Measurements from ENCODE around the gene ARSK. TPM values are rescaled to one million over a fixed set of nuclear protein-coding genes. Genes with fewer than 3 reads are reported as not detected.

The ARSK gene
- total and polyA plus RNA-seq, 2 of the 13 experiments (the other 11 are each of a cell fraction or from before 2014, with no cell fraction given), result 7.9 TPM

DNA sequence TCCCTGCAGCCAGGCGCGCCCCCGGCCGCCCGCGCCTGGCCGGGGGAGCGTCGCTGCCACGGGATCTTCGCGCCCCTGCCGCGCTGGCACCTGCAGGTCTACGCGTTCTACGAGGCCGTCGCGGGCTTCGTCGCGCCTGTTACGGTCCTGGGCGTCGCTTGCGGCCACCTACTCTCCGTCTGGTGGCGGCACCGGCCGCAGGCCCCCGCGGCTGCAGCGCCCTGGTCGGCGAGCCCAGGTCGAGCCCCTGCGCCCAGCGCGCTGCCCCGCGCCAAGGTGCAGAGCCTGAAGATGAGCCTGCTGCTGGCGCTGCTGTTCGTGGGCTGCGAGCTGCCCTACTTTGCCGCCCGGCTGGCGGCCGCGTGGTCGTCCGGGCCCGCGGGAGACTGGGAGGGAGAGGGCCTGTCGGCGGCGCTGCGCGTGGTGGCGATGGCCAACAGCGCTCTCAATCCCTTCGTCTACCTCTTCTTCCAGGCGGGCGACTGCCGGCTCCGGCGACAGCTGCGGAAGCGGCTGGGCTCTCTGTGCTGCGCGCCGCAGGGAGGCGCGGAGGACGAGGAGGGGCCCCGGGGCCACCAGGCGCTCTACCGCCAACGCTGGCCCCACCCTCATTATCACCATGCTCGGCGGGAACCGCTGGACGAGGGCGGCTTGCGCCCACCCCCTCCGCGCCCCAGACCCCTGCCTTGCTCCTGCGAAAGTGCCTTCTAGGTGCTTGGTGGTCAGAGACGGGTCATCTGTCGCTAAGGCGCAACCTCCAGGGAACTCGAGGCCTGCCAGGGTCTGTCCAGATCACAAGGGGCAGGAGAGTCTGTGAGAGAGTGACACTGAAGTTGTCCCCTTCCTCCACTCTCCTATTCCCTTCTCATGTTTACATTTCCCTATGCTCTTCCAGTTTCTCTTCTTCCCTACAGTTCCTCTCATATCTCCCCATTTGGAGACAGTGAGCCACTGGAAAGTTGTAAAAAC is 66.3 kb downstream of the ARSK start (continued):
- TF ChIP-seq ZNF790 (CRISPR knock-in tag; IDR thresholded peaks at IDR 0.05; ENCODE audit: borderline replicate concordance) (peak; percentile 85; the same call in 1 of the 2 replicates), ZNF235 (CRISPR knock-in tag; IDR thresholded peaks at IDR 0.05; ENCODE audit: borderline replicate concordance) (0 out of 2 replicates have a peak, but pooled peaks have one; percentile 67), ZC3H13 (CRISPR knock-in tag; IDR thresholded peaks at IDR 0.05) (peak; percentile 86), ZNF768 (CRISPR knock-in tag; IDR thresholded peaks at IDR 0.05) (peak; percentile 69; the same call in 1 of the 2 replicates), CENPX (CRISPR knock-in tag; IDR thresholded peaks at IDR 0.05) (no peak), ZMAT5 (CRISPR knock-in tag; IDR thresholded peaks at IDR 0.05; ENCODE audit: borderline replicate concordance, low read depth) (no peak), ZNF580 (CRISPR knock-in tag; IDR thresholded peaks at IDR 0.05; ENCODE audit: borderline replicate concordance, low read depth) (no peak), ZNF652 (CRISPR knock-in tag; IDR thresholded peaks at IDR 0.05; ENCODE audit: borderline replicate concordance, low read depth) (no peak), SRF (IDR thresholded peaks at IDR 0.05; ENCODE audit: low read depth, low read length) (no peak), ZNF746 (CRISPR knock-in tag; IDR thresholded peaks at IDR 0.05) (0 out of 2 replicates have a peak, but pooled peaks have one; percentile 15), LCORL (IDR thresholded peaks at IDR 0.05) (no peak), LCORL (CRISPR knock-in tag; IDR thresholded peaks at IDR 0.05) (peak; percentile 58; the same call in 1 of the 2 replicates), RORA (CRISPR knock-in tag; IDR thresholded peaks at IDR 0.05) (no peak), ZMYM3 (CRISPR knock-in tag; IDR thresholded peaks at IDR 0.05) (no peak), ZNF776 (CRISPR knock-in tag; IDR thresholded peaks at IDR 0.05) (no peak), TEF (CRISPR knock-in tag; IDR thresholded peaks at IDR 0.05) (0 out of 2 replicates have a peak, but pooled peaks have one; percentile 45), BHLHE40 (IDR thresholded peaks at IDR 0.05; ENCODE audit: low read length) (no peak), ZNF510 (CRISPR knock-in tag; IDR thresholded peaks at IDR 0.05; ENCODE audit: low read depth) (no peak), ZNF121 (CRISPR knock-in tag; IDR thresholded peaks at IDR 0.05) (no peak), ZNF484 (CRISPR knock-in tag; IDR thresholded peaks at IDR 0.05; ENCODE audit: borderline replicate concordance, low read depth) (no peak), HMG20B (CRISPR knock-in tag; conservative IDR thresholded peaks at IDR 0.05) (no peak), XBP1 (CRISPR knock-in tag; IDR thresholded peaks at IDR 0.05) (no peak)
- TF ChIP-seq, protein P1, sequence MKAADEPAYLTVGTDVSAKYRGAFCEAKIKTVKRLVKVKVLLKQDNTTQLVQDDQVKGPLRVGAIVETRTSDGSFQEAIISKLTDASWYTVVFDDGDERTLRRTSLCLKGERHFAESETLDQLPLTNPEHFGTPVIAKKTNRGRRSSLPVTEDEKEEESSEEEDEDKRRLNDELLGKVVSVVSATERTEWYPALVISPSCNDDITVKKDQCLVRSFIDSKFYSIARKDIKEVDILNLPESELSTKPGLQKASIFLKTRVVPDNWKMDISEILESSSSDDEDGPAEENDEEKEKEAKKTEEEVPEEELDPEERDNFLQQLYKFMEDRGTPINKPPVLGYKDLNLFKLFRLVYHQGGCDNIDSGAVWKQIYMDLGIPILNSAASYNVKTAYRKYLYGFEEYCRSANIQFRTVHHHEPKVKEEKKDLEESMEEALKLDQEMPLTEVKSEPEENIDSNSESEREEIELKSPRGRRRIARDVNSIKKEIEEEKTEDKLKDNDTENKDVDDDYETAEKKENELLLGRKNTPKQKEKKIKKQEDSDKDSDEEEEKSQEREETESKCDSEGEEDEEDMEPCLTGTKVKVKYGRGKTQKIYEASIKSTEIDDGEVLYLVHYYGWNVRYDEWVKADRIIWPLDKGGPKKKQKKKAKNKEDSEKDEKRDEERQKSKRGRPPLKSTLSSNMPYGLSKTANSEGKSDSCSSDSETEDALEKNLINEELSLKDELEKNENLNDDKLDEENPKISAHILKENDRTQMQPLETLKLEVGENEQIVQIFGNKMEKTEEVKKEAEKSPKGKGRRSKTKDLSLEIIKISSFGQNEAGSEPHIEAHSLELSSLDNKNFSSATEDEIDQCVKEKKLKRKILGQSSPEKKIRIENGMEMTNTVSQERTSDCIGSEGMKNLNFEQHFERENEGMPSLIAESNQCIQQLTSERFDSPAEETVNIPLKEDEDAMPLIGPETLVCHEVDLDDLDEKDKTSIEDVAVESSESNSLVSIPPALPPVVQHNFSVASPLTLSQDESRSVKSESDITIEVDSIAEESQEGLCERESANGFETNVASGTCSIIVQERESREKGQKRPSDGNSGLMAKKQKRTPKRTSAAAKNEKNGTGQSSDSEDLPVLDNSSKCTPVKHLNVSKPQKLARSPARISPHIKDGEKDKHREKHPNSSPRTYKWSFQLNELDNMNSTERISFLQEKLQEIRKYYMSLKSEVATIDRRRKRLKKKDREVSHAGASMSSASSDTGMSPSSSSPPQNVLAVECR (CRISPR knock-in tag; IDR thresholded peaks at IDR 0.05; ENCODE audit: borderline replicate concordance), result peak; percentile 39; the same call in 1 of the 2 replicates
- TF ChIP-seq, protein P2, sequence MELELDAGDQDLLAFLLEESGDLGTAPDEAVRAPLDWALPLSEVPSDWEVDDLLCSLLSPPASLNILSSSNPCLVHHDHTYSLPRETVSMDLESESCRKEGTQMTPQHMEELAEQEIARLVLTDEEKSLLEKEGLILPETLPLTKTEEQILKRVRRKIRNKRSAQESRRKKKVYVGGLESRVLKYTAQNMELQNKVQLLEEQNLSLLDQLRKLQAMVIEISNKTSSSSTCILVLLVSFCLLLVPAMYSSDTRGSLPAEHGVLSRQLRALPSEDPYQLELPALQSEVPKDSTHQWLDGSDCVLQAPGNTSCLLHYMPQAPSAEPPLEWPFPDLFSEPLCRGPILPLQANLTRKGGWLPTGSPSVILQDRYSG (CRISPR knock-in tag; IDR thresholded peaks at IDR 0.05), result 0 out of 2 replicates have a peak, but pooled peaks have one; percentile 59

All from HepG2 (cell line).